ENCODE data around the gene HBM.

GRCh38 chr16:125011-125410 is 40.8 kb upstream of the HBM start:
- no peak for TF ChIP-seq CTCF (IDR thresholded peaks at IDR 0.05)
- TF ChIP-seq POLR2AphosphoS5 (IDR thresholded peaks at IDR 0.05), result no peak

Data from gastroesophageal sphincter (tissue), 3 donors.